DMS 273 treated with DMSO at 0.1 percent for 48 hours (cell line): ENCODE measurements around the gene ZNF556.

Experiments used
- DNase-seq: peaks from one replicate; lab custom pipeline; 2025; lab: John Stamatoyannopoulos, UW

ZNF556 gene

GRCh38 chr19:2905918-2906519 lies 38.9 kb downstream of the ZNF556 start:
- no peak for DNase-seq

- no peak for DNase-seq
Measured at GRCh38 chr19:2906631-2907195, 39.6 kb downstream of the ZNF556 start.

- no peak for DNase-seq
Measured at GRCh38 chr19:2912306-2912705, 45.2 kb downstream of the ZNF556 start.

GRCh38 chr19:2917275-2918184 lies 50.4 kb downstream of the ZNF556 start:
- no peak for DNase-seq

- no peak for DNase-seq
Measured at GRCh38 chr19:2922987-2923386, 55.9 kb downstream of the ZNF556 start.

- peak; percentile 86 for DNase-seq
Measured at GRCh38 chr19:2923510-2923909, 56.4 kb downstream of the ZNF556 start.

- no peak for DNase-seq
Measured at GRCh38 chr19:2926341-2927031, 59.4 kb downstream of the ZNF556 start.

- no peak for DNase-seq
Measured at GRCh38 chr19:2927032-2927430, 59.9 kb downstream of the ZNF556 start.
